GM18517 (cell line): ENCODE measurements around the gene SERINC5.
"Not testable (repeated sequence)": the region's sequence is repeated elsewhere in the genome, so short reads cannot be mapped to it uniquely, and the experiment has no call there.

Experiments
- ATAC-seq: cut with Tn5 transposase; IDR thresholded peaks from one replicate; pipeline ENCODE4 v1.9.1; 2021; ENCODE audit warnings: mild to moderate bottlenecking, moderate library complexity; ENCODE audit not compliant: unreplicated experiment

The SERINC5 gene

GRCh38 chr5:80143491-80143890 lies 112.4 kb downstream of the SERINC5 start:
- ATAC-seq = no peak

- ATAC-seq = no peak
These were observed 112.9 kb downstream of the SERINC5 start for GRCh38 chr5:80142996-80143395.

- no peak for ATAC-seq
These were observed 114.2 kb downstream of the SERINC5 start for GRCh38 chr5:80141681-80142080.

- no peak for ATAC-seq
These were observed 114.6 kb downstream of the SERINC5 start for GRCh38 chr5:80141147-80141671.

- no peak for ATAC-seq
These were observed 115.4 kb downstream of the SERINC5 start for GRCh38 chr5:80140496-80140895.

GRCh38 chr5:80139466-80139972 lies 116.3 kb downstream of the SERINC5 start:
- ATAC-seq = no peak

- ATAC-seq = no peak
These were observed 117.4 kb downstream of the SERINC5 start for GRCh38 chr5:80138486-80138885.

GRCh38 chr5:80136798-80137197 lies 119.0 kb downstream of the SERINC5 start:
- ATAC-seq = not testable (repeated sequence)

GRCh38 chr5:80134876-80135275 lies 121.0 kb downstream of the SERINC5 start:
- no peak for ATAC-seq

GRCh38 chr5:80129146-80129545 lies 126.7 kb downstream of the SERINC5 start:
- ATAC-seq = no peak

- no peak for ATAC-seq
These were observed 127.7 kb downstream of the SERINC5 start for GRCh38 chr5:80128141-80128540.

GRCh38 chr5:80127116-80127552 lies 128.7 kb downstream of the SERINC5 start:
- no peak for ATAC-seq

GRCh38 chr5:80125962-80126480 lies 129.8 kb downstream of the SERINC5 start:
- ATAC-seq = peak; percentile 65

- ATAC-seq = peak; percentile 86
These were observed 130.6 kb downstream of the SERINC5 start for GRCh38 chr5:80125022-80125961.

GRCh38 chr5:80124121-80124918 lies 131.5 kb downstream of the SERINC5 start:
- no peak for ATAC-seq

GRCh38 chr5:80122579-80122978 lies 133.3 kb downstream of the SERINC5 start:
- no peak for ATAC-seq

- ATAC-seq = no peak
These were observed 136.5 kb downstream of the SERINC5 start for GRCh38 chr5:80119372-80119771.

GRCh38 chr5:80117446-80117845 lies 138.4 kb downstream of the SERINC5 start:
- ATAC-seq = no peak

GRCh38 chr5:80116465-80116864 lies 139.4 kb downstream of the SERINC5 start:
- ATAC-seq = no peak

GRCh38 chr5:80116000-80116399 lies 139.8 kb downstream of the SERINC5 start:
- no peak for ATAC-seq

GRCh38 chr5:80114860-80115259 lies 141.0 kb downstream of the SERINC5 start:
- no peak for ATAC-seq
